ENCODE data around the gene NCKAP5. TPM values are rescaled to one million over a fixed set of nuclear protein-coding genes. Genes with fewer than 3 reads are reported as not detected.

Gene NCKAP5
- polyA plus RNA-seq, 2 of the 4 experiments (the other 2 are of a cell fraction) = 3.0 to 4.1 TPM

- DNase-seq (ENCODE audit: low read depth in 1 of 2, low spot score in 1 of 2) (no peak), ATAC-seq (no peak), FAIRE-seq (no peak)
- 80% methylated on average over 8 of the region's 8 CpGs for WGBS (ENCODE audit: missing lambda C conversion rate)
- ChIA-PET POLR2A (no interaction called here), CTCF (interaction anchor here (1.0 to 1.3 kb wide), 6 partner anchors 9 to 21 kb away, joined by 3 to 4 read pairs (median 3); no protein-coding TSS in a partner anchor)
- TF ChIP-seq HOXA7 (CRISPR knock-in tag; IDR thresholded peaks at IDR 0.05) = no peak
- TF ChIP-seq JUN (IDR thresholded peaks at IDR 0.05) = no peak
- no peak for TF ChIP-seq BHLHE40 (IDR thresholded peaks at IDR 0.05; ENCODE audit: low read depth, low read length)
- TF ChIP-seq CHD2 (IDR thresholded peaks at IDR 0.05; ENCODE audit: low read length, partially characterized antibody) = no peak
- no peak for TF ChIP-seq HOXB5 (CRISPR knock-in tag; IDR thresholded peaks at IDR 0.05)
- no peak for TF ChIP-seq FOSL2 (IDR thresholded peaks at IDR 0.05)
- no peak for TF ChIP-seq FOSL2 (CRISPR knock-in tag; IDR thresholded peaks at IDR 0.05)
- no peak for TF ChIP-seq RFX5 (IDR thresholded peaks at IDR 0.05)
- no peak for TF ChIP-seq RCOR1 (IDR thresholded peaks at IDR 0.05; ENCODE audit: low read depth, low read length)
- no peak for TF ChIP-seq HOXB13 (CRISPR knock-in tag; IDR thresholded peaks at IDR 0.05; ENCODE audit: low read depth)
- TF ChIP-seq REST (IDR thresholded peaks at IDR 0.05) = no peak
- no peak for TF ChIP-seq FOXS1 (CRISPR knock-in tag; IDR thresholded peaks at IDR 0.05)
- TF ChIP-seq BCL3 (IDR thresholded peaks at IDR 0.05) = no peak
- no peak for TF ChIP-seq FOSB (CRISPR knock-in tag; IDR thresholded peaks at IDR 0.05)
- TF ChIP-seq ESRRA (IDR thresholded peaks at IDR 0.05; ENCODE audit: borderline replicate concordance, low read length) = no peak
- TF ChIP-seq CHD4 (IDR thresholded peaks at IDR 0.05; ENCODE audit: borderline replicate concordance) = no peak
- TF ChIP-seq EP300 (IDR thresholded peaks at IDR 0.05) = no peak
- TF ChIP-seq HMGXB4 (CRISPR knock-in tag; IDR thresholded peaks at IDR 0.05; ENCODE audit: borderline replicate concordance) = no peak
- TF ChIP-seq PBX3 (IDR thresholded peaks at IDR 0.05) = no peak
- no peak for TF ChIP-seq ATOH8 (CRISPR knock-in tag; IDR thresholded peaks at IDR 0.05; ENCODE audit: low read depth)
- TF ChIP-seq CEBPB (IDR thresholded peaks at IDR 0.05) = no peak
- no peaks in the 10 kb centered on the region for H3K4me1 ChIP-seq
- no peak overlapping the region for H3K27ac ChIP-seq
- no peak overlapping the region for H3K4me3 ChIP-seq
- H3K4me2 ChIP-seq = no peak overlapping the region
- no peaks in the 10 kb centered on the region for H3K9me3 ChIP-seq
Observed at GRCh38 chr2:132646540-132647108, 921.6 kb downstream of the NCKAP5 start.

Measured in A549 (cell line).